ENCODE measurements around the gene HELZ.

Gene HELZ

DNA sequence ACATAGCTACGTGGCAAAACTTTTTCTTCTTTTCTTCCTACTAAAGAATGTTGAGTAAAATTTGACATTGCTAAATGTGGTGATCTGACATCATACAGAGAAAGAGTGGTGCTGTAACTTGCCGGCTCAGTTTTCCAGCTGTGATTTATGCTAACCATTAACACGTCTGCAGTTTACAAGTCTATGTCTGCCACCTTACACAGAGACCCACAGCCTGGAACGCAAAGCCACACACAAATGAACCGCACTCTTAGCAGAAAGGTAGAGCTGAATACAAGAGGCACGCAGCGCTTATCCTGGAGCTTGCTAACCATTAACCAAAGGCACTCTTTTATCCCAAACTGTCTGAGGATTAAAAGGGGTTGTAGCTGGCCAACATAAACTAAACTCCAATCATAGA is 168.7 kb downstream of the HELZ start:
- no peak for DNase-seq (ENCODE audit: low read depth in 3 of 3)

DNA sequence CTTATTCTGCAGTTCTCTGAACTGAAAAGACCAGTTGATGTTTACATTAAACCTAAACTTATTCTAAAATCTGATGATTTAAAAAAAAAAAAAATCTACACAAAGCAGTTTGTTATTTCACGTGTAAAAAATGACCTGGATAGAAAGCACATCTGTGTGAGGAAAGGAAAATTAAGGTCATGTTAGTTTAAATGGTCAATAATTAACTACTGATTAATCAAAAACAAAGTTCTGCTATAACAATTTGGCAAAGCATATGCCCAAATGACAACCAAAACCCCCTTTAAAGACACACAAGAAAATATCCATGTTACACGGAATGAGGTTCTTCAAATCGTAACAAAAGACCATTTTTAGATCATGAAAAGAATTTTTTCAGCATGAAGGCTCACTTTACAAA is 170.2 kb downstream of the HELZ start:
- no peak for DNase-seq (ENCODE audit: low read depth in 3 of 3)

DNA sequence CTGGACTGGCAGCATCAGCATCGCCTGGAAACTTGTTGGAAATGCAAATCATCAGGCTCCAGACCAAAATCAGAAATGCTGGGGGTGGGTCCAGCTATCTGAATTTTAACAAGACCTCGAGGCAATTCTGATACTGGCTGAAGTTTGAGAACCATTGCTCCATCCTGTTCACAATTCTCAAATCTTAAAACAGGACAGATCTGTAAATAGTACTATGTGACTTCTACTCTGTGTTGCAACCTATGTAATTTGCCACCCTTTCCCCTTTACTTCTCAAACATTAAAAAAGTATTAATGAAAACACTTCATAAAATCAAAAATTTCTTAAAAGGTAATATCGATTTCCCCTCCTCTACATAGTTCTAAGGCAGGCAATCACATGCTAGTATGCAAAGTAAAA is 172.1 kb downstream of the HELZ start:
- no peak for DNase-seq (ENCODE audit: low read depth in 3 of 3)

DNA sequence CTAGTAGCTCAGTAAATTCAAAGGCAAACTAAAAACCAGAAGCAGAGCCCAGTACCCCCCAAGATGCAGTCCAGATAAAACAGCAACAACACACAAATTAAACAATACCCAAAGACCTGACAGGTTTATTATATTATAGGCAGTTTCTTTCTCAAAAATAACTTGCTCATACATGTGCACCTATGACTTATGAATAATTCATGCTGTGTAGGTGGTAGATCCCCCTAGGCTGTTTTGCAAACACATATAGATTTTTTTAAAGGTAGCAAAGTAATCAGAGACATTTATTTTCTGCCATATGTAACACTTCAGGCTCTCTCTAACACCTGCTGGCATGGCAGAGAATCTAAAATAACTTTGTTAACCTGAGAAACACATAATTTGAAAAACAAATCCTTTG is 173.4 kb downstream of the HELZ start:
- no peak for DNase-seq (ENCODE audit: low read depth in 3 of 3)

DNA sequence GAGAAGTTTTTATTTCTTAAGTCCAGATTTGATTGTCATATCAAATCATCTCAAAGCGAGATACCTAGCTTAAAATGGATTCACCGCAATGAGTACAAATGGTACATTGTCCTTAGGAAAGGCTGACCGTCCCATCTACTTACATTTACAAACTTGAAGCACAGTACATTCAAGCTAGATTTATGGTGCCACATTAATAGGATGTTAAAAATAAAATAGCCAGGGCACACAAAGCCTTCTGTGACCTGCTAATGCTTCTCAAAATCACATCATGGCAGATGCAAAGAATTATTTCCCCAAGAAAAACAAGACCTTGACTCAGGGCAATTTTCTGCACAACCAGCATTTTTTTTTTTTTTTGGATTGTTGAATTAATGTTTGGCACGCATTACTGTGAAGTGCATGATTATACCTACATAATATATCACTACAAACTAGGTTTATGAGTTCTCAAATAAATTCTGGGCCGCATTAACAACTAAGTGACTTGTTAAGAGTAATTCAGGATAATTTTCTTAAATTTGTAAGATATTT is 175.3 kb downstream of the HELZ start:
- DNase-seq (ENCODE audit: low read depth in 3 of 3): no peak

DNA sequence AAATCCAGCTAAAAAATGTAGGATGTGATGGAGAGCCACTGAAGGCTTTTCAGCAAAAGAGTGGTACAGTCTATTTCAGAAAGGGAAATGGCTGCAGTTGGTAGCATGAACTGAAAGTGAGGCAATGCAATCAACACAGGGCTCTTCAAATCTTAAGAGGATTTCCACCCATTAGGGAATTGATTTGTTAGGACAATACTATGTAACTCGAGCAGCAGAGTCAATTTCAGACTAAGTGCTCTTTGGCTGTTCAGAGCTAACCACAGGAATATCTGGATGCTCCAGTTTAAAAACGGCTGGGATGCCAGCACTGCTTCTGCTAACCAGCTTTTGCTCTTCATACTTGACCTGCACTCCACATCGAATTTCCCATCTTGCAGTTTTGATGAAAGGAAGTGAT is 176.0 kb downstream of the HELZ start:
- no peak for DNase-seq (ENCODE audit: low read depth in 3 of 3)

DNA sequence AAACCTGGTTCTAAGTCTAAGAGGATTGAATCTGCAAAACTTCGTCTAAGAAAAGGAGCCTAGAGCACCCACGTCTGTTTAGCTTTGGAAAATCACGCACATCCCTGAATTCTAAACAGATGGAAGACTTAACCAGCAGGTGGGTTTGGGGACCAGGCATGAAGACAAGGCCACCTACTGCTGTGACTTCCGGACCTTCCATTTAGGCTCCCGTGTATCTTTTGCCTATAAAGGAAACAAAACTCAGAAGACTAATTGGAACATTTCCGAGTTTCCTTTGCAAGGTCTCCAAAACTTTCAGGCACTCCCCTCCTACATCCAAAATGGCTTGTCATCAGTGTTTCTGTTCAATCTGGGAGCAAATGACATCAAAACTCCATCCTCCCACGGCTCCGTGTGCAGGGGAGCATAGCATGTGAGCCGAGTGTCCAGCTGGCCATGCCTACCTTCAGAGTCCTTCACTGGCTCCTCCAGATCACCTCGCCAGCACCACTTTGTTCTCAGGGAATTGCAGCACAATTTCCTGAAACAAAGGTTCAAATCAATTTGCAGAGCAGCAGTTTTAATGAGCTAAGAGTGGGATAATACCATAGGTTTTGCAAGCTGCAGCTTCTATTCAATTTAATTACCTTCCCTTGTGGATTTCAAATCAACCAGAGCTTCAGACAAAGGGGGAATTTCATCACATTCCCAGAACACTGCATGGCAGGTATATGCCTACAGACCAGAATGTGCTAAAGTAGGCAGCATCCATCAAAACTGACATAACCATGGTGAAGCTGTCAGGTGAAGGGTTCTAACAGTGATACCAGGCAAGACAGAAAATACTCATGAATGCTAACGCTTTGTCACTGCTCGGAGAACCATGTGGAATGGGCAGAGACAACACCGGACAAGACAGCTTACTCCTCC is 177.2 kb downstream of the HELZ start:
- DNase-seq (ENCODE audit: low read depth in 3 of 3): no peak

DNA sequence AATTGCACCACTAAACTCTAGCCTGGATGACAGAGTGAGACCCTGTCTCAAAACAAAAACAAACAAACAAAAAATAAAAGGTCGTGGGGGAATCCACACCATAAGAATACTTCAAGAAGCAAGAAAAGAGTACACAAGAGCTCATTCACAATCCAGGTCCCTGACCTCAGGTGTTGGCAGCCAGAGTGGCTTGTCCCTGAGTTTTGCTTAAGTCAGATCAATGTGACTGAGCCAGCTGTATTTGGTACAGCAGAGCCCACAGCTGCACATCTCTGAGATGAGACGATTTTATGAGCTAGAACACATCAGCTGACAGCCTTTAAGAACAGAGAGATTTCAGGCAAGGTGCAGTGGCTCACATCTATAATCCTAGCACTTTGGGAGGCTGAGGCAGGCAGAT is 178.3 kb downstream of the HELZ start:
- no peak for DNase-seq (ENCODE audit: low read depth in 3 of 3)

DNA sequence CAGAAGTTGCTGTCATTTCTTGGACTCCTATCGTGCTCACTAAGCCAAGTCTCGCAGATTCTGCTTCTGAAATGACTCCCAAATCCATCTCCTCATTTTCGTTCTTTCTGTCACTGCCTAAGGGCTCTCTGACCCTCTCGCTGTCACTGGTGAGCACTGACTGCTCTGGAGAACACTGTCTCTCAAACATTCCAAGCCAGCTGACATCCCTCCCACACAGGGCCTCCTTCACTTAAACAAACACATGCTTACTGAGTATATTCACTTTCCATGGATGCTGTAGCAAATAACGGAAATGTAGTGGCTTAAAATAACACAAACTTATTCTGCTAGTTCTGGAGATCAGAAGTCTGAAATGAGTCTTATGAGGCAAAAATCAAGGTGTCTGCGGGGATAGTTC is 181.9 kb downstream of the HELZ start:
- no peak for DNase-seq (ENCODE audit: low read depth in 3 of 3)

DNA sequence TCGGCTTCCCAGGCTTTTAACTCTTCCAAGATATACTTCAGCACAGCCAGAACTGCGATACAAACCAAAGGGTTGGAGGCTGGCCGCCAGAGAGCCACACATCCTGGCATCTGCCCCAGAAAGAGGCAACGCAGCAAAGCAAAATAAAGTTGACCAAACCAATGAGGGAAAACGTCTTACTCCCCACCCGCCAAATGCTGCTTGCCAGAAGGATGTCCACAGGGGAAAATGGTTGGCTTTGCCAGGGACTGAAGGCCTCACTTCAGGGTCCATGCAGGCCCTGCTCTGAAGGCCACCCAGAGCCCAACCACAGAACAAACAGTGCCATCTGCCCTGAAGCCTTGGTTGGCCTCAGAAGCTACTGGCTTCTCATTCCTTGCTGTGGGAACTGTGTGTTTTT is 185.6 kb downstream of the HELZ start:
- no peak for DNase-seq (ENCODE audit: low read depth in 3 of 3)

DNA sequence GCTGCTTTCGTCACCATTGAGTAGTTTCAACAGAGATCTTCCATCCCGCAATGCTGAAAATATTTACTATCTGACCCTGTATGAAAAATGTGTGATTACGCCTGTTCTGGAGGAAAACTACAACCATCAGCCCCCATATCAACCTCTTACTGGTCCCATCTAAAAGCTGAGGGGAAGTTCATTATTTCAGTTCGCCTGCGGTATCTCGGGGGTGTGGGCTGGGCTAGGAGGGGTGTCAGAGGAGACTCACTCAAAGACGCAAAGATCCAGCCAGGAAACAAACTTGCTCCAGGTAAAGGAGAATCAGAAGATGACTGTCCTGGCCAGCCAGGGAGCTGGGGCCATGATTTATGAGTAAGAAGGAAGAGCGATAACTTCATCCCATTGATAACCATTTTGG is 187.0 kb downstream of the HELZ start:
- no peak for DNase-seq (ENCODE audit: low read depth in 3 of 3)

DNA sequence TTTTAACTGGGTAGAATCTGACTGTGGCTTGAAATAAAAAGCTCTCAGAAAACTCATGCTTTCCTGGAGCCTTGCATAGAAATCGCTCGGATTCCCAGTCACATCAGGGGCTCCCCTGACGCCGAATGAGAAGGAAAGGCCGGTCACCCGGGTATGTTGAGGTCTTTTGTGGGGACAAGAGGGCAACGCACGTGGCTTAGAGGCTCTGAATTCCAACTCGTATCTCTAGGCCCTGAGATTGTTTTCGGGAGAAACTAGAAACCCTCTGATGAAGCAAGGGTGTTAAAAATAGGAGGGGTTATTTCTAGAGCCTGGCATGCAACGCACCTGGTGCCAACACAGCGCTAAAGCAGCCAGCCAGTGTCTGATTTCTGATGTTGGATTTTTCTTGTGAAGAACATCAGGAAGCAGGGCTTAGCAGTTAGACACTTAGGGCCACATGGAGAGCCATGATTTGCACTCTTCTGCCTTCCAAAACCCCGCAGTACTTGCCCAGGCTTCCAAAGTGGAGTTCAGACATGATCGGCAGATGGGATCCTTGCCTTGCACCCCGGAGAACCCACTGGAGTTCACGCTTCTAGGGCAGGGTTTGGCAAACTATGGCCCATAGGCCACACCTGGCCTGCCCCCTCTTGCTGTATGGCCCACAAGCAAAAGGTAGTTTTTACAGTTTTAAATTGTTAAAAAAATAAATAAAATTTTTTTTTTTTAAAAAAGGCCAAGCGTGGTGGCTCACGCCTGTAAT is 188.1 kb downstream of the HELZ start:
- no peak for DNase-seq (ENCODE audit: low read depth in 3 of 3)

DNA sequence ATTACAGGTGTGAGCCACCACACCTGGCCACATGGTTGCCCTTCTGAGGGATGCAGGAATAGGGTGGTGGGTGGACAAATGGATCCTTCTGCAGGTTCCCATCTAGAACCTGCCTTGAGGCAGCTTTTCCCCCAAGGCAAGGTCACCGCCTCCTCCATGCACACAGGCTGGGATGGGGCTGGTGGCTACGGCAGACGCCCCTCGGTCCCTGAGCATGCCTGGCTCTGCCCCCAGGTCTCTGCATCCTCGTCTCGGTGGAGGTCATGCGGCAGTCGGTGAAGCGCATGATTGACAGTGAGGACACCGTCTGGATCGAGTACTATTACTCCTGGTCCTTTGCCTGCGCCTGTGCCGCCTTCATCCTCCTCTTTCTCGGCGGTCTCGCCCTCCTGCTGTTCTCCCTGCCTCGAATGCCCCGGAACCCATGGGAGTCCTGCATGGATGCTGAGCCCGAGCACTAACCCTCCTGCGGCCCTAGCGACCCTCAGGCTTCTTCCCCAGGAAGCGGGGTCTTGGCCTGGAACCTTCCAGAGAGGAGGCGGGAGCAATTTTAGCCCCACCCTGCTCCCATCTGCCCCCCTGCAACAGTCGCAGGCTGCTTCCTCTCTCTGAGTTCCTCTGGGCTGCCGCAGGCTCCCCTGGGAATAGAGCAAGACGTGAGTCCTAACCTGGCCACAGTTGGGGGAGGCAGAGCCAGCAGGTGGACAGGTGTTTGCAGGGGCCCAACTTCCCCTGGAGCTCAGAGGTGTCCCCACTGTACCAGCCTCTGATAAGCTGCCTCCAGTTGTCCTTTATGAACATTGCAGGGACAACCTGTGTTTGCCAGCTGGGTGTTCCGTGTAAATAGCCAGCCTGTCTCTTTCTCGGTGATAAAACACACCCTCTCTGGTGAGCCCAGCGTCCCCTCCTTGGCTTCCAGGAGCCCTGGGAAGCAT is 188.9 kb downstream of the HELZ start:
- DNase-seq (ENCODE audit: low read depth in 3 of 3): no peak

DNA sequence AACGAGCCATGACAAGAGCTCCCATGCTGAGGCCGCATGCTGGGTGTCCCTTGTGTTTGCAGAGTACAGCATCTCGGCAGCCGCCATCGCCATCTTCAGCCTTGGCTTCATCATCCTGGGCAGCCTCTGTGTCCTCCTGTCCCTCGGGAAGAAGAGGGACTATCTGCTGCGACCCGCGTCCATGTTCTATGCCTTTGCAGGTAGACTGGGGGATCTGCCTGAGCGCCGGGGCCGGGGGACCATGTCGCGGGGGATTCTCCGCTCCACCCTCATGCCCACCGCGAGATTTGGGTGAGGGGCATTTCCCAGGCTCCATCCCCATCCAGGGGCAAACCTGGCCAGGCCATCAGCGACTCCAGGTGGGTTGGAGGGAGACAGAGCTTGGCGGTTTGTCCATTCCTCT is 190.0 kb downstream of the HELZ start:
- DNase-seq (ENCODE audit: low read depth in 3 of 3): no peak

DNA sequence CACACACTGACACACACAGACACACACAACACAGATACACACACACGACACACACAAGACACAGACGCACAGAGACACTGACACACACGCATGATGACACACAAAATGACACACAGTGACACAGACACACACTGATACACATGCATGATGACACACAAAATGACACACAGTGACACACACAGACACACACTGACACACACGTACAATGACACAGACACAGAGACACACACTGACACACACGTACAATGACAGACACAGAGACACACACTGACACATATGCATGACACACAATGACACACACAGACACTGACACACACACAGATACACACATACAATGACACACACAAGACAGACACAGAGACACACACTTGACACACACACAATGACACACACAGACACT is 190.4 kb downstream of the HELZ start:
- no peak for DNase-seq (ENCODE audit: low read depth in 3 of 3)

DNA sequence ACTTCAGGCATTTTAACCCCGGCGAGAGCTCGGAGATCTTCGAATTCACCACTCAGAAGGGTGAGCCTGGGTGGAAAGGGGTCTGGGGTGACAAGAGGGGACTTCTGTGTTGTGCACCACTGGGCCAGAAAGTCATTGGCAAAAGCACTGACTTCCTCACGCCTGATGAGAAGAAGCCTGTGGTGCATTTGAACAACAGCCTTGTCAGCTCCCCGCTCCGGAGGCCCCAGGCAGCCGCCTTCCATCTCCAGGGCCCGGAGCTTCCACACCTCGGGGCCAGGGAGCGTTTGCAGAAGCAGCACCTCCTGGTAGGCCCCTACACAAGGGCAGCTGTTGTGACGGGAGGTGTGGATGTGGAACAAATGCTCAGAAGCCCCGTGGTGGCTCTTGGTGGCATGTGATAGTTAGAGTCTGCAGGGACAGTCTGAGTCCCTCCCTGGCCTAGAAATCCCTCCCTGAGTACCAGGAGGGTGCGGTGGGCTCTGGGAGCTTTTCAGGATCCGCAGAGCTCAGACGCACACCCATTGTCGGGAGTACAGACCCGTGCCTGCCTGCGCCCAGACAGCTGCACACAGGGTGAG is 190.9 kb downstream of the HELZ start:
- no peak for DNase-seq (ENCODE audit: low read depth in 3 of 3)

DNA sequence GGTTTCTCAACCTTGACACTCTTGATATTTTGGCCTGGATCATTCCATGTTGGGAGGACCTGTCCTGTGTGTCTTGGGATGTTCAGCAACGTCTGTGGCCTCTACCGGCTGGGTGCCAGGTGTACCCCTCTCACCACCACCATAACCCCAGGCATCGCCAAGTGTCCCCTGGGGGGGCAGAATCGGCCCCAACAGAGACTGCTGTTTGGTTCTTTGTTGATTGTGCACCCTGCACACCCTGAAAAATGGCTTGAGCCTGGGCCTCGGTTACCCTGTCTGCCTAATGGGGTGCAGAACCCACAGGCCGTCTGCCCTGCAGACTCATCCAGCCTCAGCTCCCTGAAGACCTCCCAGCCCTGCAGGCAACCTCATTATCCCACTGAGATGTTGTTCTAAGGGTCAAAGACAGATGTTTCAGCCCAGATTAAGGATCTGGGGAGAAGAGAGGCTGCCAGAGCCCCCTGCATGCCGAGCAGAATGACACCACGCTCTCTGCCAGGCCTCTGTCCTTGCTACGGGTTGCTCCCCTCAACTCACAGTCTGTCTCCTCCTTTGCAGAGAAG is 191.5 kb downstream of the HELZ start:
- no peak for DNase-seq (ENCODE audit: low read depth in 3 of 3)

DNA sequence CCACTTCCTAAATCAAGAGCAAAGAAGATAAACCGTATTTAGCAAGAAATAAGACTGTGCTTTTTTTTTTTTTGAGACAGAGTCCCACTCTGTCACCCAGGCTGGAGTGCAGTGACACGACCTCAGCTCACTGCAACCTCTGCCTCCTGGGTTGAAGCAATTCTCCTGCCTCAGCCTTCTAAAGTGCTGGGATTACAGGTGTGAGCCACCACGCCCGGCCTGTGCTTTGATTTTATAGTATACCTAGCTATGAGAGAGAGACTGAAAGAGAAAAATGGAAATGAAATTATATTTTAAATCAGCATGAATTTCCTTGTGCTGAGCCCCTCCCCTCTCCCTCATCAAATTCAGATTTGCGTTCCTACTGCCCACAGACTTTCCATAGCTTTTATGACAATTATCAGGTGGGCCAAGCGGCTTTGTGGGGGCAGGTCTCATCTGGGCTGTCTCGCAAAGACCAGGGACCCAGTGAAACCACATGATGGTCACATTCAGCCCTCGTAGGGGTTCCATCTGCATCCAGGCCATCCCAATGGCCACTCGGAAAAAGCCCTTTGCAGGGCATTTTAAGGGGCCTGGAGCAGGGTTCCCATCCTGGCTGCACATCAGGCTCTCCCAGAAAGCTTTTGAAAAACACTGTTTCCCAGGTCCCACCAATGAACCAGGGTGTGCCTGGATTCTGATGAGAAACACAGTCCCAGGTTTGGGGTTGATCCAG is 192.1 kb downstream of the HELZ start:
- no peak for DNase-seq (ENCODE audit: low read depth in 3 of 3)

DNA sequence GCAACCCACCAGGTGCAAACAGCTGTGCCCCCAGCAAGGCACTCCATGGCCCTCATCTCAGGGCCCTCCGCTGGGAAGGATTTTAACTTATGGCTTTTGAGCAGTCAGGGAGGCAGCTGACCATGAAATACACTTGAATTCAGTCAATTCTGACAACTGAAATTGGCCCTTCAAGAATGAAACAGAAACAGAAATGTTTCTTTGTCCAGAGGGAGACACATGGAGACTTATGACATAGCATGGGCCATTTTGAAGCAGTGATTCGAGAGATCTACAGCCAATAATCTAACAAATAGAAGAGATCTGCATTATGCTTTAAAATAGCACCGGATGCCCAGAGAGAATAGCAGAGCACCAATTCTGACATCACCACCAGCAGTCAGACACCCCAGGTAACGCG is 193.2 kb downstream of the HELZ start:
- DNase-seq (ENCODE audit: low read depth in 3 of 3): no peak

DNA sequence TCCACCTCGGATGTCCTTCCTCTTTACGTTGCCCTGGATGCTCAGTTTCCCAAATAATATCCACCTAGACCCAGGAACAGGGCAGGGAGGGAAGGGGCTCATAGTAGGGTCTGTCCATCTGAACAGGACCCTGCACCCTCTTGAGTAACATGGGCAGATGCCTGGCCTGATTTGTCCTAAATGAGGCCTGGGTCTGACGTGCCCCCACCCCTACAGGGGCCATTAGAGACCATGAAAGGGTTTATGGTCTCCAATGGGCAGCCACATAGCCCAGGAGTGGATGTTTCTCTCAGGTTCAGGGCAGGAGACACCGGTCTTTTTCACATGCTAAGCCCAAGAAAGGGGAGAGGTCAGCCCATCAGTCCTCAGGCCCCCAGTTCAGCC is 193.8 kb downstream of the HELZ start:
- no peak for DNase-seq (ENCODE audit: low read depth in 3 of 3)
